HG03280 (cell line): ENCODE results near the gene HMOX1.
"Not testable (repeated sequence)": the region's sequence is repeated elsewhere in the genome, so short reads cannot be mapped to it uniquely, and the experiment has no call there.

Experiments
- ATAC-seq: cut with Tn5 transposase; IDR thresholded peaks from one replicate; pipeline ENCODE4 v1.9.1; 2021; ENCODE audit warnings: mild to moderate bottlenecking, moderate library complexity; ENCODE audit not compliant: unreplicated experiment

The HMOX1 gene

GRCh38 chr22:35349704-35350538, 31.0 kb upstream of the HMOX1 start:
- no peak for ATAC-seq

- peak; percentile 85 for ATAC-seq
These were observed 30.1 kb upstream of the HMOX1 start for GRCh38 chr22:35350539-35351503.

- no peak for ATAC-seq
These were observed 28.4 kb upstream of the HMOX1 start for GRCh38 chr22:35352214-35353111.

- no peak for ATAC-seq
These were observed 27.6 kb upstream of the HMOX1 start for GRCh38 chr22:35353318-35353717.

GRCh38 chr22:35354068-35354467, 26.8 kb upstream of the HMOX1 start:
- no peak for ATAC-seq

GRCh38 chr22:35357883-35358621, 22.8 kb upstream of the HMOX1 start:
- no peak for ATAC-seq

GRCh38 chr22:35359380-35360065, 21.4 kb upstream of the HMOX1 start:
- no peak for ATAC-seq

GRCh38 chr22:35361001-35361558, 19.8 kb upstream of the HMOX1 start:
- no peak for ATAC-seq

GRCh38 chr22:35363566-35364086, 17.3 kb upstream of the HMOX1 start:
- no peak for ATAC-seq

- ATAC-seq, result not testable (repeated sequence)
These were observed 16.7 kb upstream of the HMOX1 start for GRCh38 chr22:35364230-35364629.

- no peak for ATAC-seq
These were observed 13.5 kb upstream of the HMOX1 start for GRCh38 chr22:35367331-35367886.

GRCh38 chr22:35368386-35368785, 12.5 kb upstream of the HMOX1 start:
- no peak for ATAC-seq

GRCh38 chr22:35369996-35370395, 10.9 kb upstream of the HMOX1 start:
- ATAC-seq, result no peak

- no peak for ATAC-seq
These were observed 7.1 kb upstream of the HMOX1 start for GRCh38 chr22:35373781-35374180.

GRCh38 chr22:35375031-35375430, 5.9 kb upstream of the HMOX1 start:
- ATAC-seq, result no peak

- no peak for ATAC-seq
These were observed 5.4 kb upstream of the HMOX1 start for GRCh38 chr22:35375526-35375925.

GRCh38 chr22:35376728-35377472, 4.0 kb upstream of the HMOX1 start:
- peak; percentile 66 for ATAC-seq

- no peak for ATAC-seq
These were observed 3.2 kb upstream of the HMOX1 start for GRCh38 chr22:35377735-35378134.
